AG09319 (cell line): Measurements from ENCODE around the gene CDH6.

Experiments
- DNase-seq: peaks from one replicate; pipeline ENCODE4 v3.0.0-alpha.2; 2010; ENCODE audit warnings: low read depth; ENCODE audit errors: extremely low read depth
- CTCF ChIP-seq: IDR thresholded peaks from 2 replicates; pipeline ENCODE4 v1.5.1; 2011; ENCODE audit warnings: low read depth, mild to moderate bottlenecking, inconsistent platforms, low read length, moderate library complexity

Gene CDH6

GRCh38 chr5:31196309-31196708 lies 2.8 kb downstream of the CDH6 start:
- peak; percentile 48 for TF ChIP-seq CTCF
- DNase-seq, result peak; percentile 20

- no peak for TF ChIP-seq CTCF
- peak; percentile 19 for DNase-seq
Observed at GRCh38 chr5:31197183-31197582, 3.7 kb downstream of the CDH6 start.

- no peak for TF ChIP-seq CTCF
Observed at GRCh38 chr5:31204958-31205357, 11.5 kb downstream of the CDH6 start.

GRCh38 chr5:31208043-31208442 lies 14.6 kb downstream of the CDH6 start:
- TF ChIP-seq CTCF, result no peak
- no peak for DNase-seq

More at GRCh38 chr5:31204958-31205357, 11.5 kb downstream of the CDH6 start:
- no peak for DNase-seq

- no peak for TF ChIP-seq CTCF
- DNase-seq, result no peak
Observed at GRCh38 chr5:31209334-31209733, 15.8 kb downstream of the CDH6 start.

- no peak for DNase-seq
- no peak for TF ChIP-seq CTCF
Observed at GRCh38 chr5:31211098-31211497, 17.6 kb downstream of the CDH6 start.

GRCh38 chr5:31213257-31213656 lies 19.8 kb downstream of the CDH6 start:
- no peak for DNase-seq
- TF ChIP-seq CTCF, result no peak

GRCh38 chr5:31213705-31214121 lies 20.2 kb downstream of the CDH6 start:
- TF ChIP-seq CTCF, result no peak
- DNase-seq, result no peak
